GM23248 (cell line): ENCODE results near the gene PHC1.

Source experiments
- EZH2 ChIP-seq: fragments of 200-600 bp; sonication (generic); IDR thresholded peaks from 2 replicates; pipeline ENCODE4 v1.6.1; 2018; ENCODE audit warnings: antibody characterized with exemption, mild to moderate bottlenecking; ENCODE audit not compliant: insufficient read depth, poor library complexity, severe bottlenecking
- EZH2phosphoT487 ChIP-seq: fragments of 200-600 bp; sonication (generic); IDR thresholded peaks from 2 replicates; pipeline ENCODE4 v1.6.1; 2018; ENCODE audit warnings: antibody characterized with exemption, moderate library complexity, mild to moderate bottlenecking, low read depth; ENCODE audit not compliant: insufficient read depth

DNA sequence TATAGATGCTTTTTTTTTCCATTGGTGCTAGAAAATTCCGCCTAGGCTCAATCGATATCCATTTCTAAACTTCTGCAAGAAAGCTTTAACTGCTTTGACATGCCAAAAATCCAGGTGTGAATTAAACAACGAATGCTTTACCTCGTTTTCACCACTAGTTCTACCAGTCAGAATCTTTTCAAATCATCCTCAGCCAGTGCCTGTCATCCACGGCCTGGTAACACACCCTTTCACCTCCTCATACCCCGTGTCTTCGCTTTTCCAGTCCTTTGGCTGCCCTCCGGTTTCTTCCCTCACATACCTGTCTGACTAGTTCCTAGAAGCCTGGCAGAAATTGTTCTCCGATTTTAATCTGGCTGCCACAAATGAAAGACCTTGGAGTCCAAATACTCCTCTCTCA is 1.4 kb upstream of the PHC1 start:
- TF ChIP-seq EZH2 (no peak), EZH2phosphoT487 (no peak)
